GM19099 (cell line): ENCODE results near the gene FGGY.

Experiments used
- POLR2A ChIP-seq: IDR thresholded peaks from 3 replicates; pipeline ENCODE4 v1.6.1; 2011; ENCODE audit warnings: low read depth; ENCODE audit not compliant: insufficient read length; ENCODE audit errors: extremely low read depth

Gene FGGY

DNA sequence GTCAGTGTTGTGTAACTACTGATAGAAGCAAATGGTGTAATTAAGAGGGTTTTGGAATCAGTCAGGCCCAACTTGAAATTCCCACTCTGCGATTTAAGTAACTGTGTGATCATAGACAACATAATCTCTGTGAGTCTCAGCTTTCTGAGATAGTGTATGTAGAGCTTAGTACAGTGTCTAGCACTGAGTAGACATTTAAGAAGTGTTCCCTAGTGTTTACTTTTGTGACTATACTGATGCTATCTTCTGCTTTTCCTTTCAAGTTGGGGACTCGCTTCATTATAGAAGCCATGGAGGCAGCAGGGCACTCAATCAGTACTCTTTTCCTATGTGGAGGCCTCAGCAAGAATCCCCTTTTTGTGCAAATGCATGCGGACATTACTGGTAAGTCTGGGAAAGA lies 370.1 kb downstream of the FGGY start:
- no peak for TF ChIP-seq POLR2A

DNA sequence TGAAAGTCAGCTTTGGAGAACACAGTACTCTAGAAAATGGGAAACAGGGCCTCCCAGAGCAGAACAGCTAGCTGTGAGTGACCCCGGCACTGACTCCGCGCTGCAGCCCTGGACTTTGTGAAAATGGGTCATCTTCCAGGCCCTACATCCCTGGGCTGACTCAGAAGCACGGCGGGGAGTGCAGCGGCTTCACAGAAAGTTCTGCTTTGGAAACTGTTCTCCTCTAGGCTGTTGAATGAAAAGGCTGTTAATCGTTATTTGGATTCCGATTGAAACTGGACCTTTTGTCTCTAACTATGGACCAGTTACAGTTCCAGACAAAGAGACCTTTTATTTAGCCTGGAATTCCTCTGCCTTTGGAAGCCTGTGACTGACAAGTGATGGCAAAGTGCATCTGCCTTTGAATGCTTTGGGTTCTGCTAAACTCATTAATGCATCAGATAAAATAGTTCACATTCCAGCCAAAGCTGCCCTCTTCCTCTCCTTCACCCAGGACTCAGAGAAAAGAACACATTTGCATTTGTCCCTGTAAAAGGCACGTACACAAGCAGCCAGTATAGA lies 372.9 kb downstream of the FGGY start:
- no peak for TF ChIP-seq POLR2A

DNA sequence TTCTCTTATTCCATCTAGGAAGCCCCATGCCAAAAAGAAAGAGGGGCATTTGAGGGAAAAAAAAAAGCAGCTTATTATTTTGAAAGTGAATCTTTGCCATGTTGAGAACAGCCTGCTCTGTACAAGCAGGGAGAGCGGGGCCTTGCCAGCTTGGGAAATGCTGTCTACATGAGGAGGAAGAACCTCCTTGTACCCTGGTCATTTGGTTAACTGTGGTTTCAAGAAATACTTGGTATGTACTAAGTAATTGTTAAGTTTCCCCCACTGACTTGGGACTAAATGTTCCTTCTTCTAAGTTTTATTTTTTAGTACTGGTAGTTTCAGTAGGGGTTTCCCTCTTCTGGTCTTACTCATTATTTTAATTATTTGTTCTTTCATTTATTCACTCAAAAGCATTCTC lies 373.8 kb downstream of the FGGY start:
- TF ChIP-seq POLR2A = no peak

DNA sequence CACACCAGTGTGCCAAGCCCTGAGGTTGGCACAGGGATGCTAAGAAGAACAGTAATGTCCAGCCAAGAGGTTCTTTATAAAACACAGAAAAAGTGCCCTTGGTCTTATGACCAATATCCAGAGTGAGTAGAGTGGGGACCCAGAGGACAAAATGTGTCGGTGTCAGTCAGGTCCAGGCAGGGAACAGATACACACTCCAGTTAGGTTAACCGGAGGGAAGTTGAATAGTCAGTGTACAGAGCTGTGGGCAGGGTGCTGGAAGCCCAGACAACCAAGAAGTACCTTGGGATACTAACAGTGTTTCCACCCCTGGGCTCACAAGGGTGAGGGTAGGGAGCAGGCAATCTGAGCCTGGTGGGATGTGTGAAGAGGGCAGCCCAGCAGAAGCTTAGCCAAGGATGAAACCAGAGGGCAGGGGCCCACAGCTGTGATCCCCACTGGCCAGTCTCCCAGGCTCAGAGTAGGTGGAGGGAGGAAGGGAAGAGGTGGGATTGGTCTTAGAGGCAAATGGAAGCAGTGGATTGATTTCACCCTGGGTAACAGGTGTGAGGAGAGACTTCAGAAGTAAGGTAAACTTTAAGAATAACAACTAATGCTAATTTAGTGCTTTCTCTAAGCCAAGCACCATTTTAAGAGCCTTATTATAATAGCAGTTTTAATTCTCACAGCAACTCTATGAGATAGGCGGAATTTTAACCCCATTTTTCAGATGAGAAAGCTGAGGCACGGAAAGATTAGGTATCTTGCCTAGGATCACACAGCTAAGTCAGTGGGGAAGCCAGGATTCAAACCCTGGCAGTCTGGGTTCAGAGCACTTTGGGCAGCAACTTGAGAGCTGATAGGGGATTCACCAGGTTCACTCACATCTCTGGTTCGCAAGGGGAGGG lies 374.4 kb downstream of the FGGY start:
- no peak for TF ChIP-seq POLR2A

DNA sequence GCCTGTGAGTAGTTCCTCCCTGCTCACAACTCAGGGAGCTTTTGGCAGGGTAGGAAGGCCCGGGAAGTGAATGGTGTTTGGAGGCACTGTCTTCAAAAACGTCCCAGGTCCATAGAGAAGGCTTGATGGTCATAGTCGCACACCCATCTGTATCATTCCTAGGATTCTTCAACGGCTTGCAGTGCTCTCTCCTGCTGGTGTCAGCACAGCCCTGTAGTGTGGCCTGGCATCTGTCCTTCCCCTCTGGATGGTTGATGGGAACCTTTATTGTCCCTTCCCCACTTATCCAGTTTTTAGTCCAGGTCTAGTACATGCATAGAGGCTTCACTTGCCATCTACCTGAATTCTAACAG lies 375.0 kb downstream of the FGGY start:
- TF ChIP-seq POLR2A = no peak

DNA sequence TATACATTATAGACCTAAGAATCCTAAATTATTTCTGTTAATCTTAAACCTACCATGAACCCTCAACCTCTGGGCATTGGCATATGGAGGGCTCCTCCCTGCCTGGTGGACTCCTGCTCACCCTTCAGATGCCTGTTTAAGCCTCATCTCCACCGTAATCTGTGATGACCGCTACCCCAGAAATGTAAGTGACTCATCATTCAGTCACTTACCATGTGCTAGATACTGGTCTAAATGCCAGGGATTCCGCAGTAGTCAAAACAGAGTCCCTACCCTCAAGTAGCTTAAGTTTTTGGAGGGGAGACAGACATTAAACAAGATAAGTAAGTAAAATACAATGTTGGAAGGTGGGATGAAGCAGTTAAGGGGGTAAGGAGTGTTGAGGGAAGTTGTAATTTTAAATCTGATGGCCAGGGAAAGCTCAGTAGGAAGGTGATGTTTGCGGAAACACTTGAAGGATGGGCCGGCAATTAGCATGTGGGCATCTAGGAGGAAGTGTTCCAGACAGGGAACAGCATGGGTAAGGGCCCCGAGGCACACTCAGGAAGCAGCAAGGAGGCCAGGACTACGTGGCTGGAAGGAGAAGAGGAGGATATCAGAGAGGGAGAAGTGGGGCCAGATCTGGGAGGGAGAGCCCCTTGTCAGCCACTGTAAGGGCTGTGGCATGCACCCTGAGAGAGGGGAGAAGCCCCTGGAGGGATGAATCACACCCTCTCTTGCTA lies 376.1 kb downstream of the FGGY start:
- TF ChIP-seq POLR2A = no peak

DNA sequence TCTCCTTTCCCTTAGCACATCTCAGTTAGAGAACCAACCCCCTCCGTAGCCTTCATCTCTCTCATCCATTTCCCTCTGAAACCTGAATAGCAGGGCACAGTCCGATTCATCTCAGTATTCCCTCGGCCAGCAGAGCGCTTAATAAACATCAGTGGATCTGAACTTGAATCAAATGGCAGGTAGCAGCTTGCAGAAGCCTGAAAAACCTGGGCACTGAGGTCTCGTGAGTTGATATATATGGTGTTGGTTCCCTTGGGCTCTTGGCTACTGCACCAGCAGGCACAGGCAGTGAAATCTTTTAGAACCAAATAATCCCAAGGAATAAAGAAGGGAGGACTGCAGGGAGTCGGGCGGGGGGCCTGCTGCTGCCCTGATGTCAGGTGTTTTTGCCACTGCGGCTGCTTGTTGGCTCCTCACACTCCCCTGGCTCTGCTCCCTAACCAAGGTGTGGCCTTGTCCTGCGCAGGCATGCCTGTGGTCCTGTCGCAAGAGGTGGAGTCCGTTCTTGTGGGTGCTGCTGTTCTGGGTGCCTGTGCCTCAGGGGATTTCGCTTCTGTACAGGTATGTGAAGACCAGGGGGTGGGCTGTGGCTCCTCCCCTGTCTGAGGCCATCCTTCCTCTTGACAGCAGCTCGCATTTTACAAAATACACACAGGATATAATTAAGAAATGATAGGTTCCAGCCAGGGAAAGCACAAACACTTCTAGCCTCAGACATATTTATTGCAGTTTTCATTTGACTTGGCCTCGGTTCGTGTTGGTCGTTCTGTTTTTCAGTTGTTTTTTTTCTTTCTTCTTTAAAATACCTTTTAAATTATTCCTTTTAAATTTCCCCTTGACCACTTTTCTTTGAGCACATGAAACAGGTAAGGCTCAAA lies 376.9 kb downstream of the FGGY start:
- TF ChIP-seq POLR2A = no peak

DNA sequence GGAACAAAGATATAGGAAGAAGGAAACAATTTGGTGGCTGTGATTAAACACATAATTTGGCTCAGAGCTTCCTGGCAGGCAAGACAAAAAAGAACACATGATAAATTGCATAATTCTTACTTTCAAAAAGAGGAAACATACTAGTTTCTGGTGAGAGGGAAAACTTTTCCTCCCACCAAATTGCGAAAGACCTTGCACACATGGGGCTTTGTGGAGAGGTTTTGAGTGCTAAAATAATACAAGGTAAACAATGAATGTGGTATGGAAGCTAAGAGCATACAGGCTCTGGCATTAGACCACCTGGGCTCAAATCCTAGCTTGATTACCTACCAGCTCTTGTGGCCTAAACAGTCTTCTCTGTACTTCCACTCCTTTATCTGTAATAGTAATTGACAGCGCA lies 377.7 kb downstream of the FGGY start:
- no peak for TF ChIP-seq POLR2A

DNA sequence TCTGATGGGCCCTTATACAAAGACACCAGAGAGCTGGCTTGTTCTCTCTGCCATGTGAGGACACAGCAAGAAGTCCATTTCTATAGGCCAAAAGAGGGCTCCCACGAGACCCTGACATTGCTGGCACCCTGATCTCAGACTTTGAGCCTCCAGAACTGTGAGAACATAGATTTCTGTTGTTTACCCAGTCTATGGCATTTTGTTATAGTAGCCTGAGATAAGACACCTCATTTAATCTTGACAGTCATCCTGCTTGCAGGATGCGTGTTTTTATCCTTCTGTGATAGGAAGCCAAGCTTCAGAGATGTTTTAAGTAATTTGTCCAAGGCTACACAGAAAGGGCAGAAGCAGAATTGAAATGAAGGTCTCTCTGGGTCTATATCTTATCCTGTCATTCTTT lies 379.0 kb downstream of the FGGY start:
- no peak for TF ChIP-seq POLR2A

DNA sequence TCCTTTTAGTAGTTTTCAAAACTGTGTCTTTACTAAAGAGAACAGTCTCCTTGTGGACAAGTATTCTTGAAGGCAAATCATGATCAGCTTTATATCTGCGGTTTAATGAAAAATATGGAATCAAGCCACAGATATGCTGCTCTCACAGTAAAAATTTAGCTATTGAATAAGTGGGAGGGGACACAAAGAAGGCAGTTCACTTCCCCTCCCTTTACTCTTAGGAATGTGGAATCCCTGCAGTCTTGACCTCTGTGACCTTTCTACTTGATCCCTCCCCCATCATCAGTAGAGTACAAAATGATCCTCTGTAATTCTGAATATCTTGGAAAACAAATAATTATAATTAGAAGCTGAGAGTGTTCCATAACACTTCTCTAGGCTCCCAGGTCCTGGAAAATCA lies 381.1 kb downstream of the FGGY start:
- no peak for TF ChIP-seq POLR2A

DNA sequence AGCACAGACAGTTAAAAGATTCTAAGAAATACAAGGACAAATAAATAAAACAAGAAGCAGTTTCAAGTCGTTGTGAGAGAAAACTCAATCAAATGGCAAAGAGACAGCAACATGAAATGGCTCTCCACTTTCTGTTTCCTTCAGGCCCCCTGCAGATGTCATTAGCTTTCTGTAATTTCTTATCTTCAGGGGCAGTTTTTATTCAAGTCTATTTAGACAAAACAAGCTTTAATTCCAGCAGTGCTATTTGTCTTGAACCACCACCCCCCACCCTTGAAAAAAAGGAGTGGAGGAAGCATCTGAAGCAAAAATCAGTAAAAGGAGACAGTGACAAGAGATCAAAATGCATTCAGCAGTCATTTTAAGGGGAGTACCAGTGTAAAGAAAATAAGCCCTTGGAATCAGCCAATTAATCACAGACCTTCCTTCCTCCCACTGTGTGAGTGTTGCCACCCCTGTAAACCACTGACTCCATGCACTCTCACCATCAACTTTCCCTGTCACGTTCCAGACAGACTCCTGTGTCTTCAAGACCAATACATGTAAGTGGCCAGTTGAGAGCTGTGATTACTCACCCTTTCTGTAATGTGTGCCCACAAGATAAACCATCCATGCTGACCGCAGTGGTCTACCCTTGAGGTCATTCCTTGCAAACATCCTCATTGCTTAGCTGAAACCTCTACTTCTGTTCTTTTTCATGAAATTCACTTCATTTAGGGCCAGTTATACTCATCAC lies 381.8 kb downstream of the FGGY start:
- TF ChIP-seq POLR2A = no peak

DNA sequence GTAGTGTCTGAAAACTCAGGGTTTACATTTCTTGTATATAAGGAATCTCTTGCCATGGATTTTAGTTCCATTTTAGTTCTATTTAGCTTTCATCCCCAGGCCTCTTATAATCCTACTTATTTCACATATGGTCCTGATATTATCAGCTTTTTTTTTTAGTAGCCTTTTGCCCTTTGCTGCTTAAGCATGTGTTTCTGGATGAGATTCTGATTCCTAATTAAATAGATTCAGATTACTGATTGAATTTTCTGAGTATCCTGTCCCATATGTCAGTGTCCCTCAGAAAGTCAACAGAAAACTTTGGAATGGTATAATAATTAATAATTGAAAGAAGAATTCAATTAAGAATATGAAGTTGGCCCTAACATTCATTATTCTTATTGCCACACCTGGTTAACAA lies 383.1 kb downstream of the FGGY start:
- no peak for TF ChIP-seq POLR2A

DNA sequence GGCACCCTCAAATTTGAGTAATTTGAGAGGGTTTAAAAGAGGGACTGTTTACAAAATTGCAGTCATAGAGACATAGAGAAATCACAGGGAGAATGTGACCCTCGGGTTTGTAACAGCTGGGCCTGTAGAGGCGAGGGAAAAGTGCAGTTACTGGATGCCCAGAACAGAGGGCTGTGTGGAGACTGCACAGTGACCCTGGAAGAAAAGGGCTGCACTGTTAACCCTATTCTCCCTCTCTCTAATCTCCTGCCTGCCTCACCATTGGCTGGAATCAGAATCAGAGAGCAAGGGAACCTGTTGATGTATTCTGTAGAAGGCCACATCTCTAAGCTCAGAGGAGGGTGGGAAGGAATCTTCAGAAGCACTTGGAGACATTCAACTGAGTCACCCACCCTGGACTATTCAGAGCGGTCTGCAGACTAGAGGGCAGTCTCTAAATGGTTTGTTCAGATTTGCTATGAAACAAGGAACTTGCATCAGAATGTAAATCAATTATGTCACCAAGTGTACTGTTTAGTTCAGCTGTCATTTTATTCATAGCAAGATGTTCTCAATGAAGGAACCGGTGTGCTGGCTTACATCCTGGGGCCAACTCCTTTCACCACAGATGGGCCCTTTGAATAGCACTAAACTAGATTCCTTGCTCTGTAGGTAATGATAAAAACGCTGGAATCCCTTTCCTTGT lies 385.6 kb downstream of the FGGY start:
- no peak for TF ChIP-seq POLR2A

DNA sequence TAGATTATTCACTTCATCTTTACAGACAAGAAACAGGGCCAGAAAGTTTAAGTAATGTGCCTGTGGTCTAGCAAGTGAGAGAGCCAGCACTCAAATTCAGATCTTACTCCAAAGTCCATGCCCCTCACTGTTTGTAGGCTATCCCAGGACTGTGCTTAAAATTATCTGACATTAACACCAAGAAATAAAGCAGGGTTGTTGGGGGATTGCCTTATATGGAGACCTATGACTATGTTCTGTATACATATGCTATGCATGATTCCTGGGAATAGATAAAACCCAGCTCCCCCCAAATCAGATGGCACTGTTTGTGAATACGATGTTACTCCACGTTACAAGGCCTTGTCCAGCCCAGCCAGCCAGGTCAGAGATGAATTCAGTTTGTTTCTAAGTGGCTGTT lies 386.3 kb downstream of the FGGY start:
- TF ChIP-seq POLR2A = no peak

DNA sequence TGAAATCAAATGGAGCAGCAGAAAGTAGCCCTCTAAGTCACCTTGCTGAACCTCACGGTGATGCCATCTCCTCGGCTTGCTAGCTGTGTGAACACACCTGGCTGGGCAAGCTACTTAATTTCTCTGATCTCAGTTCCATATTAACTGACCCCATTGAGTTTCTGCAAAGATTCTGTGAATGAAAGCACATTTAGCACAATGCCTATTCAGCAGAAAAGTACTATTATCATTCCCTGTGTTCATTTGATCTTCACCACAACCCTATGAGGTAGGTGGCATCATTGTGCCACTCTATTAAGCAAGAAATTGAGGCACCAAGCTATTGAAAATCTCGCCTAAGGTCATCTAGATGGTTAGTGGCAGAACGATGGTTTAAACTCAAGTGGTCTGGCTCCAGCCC lies 387.8 kb downstream of the FGGY start:
- TF ChIP-seq POLR2A = no peak

DNA sequence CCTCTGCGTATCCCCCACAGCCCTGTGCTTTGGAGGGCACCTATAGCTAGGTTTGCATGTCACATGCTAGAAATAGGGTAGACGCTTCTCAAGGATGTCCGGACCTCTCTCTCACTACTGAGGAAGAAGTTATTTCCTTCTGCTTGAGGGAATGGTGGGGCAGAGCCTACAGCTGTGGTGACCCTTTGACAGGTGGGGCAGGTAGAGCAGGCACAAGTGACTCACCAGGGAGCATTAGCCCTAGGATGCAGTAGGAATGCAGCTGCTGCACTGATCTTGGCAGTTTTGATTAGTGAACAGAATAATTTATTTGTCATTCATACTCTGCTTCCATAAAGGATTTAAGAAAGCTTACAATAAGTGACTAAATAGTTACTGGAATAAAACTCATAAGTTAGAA lies 388.2 kb downstream of the FGGY start:
- no peak for TF ChIP-seq POLR2A
